GM12878 (cell line): ENCODE data around the gene TFAP2E.
"Not testable (repeated sequence)": the region's sequence is repeated elsewhere in the genome, so short reads cannot be mapped to it uniquely, and the experiment has no call there.

Experiments used
- ASH2L ChIP-seq: fragments of 300-600, 200-600 bp; sonication (generic); IDR thresholded peaks from 2 replicates; pipeline ENCODE4 v1.6.1; 2017; ENCODE audit warnings: low read depth, mild to moderate bottlenecking, borderline replicate concordance
- RELA ChIP-seq: fragments of 450-650 bp; IDR thresholded peaks from 2 replicates; pipeline ENCODE4 v1.8.0; 2014; ENCODE audit warnings: borderline replicate concordance; ENCODE audit not compliant: partially characterized antibody
- SPI1 ChIP-seq: IDR thresholded peaks from 2 replicates; pipeline ENCODE4 v1.6.1; 2011; ENCODE audit warnings: low read depth, mild to moderate bottlenecking, low read length, moderate library complexity, borderline replicate concordance; ENCODE audit not compliant: insufficient read depth
- SREBF1 ChIP-seq: IDR thresholded peaks from 2 replicates; pipeline ENCODE4 v1.6.1; 2012; ENCODE audit warnings: mild to moderate bottlenecking, low read length
- STAT1 ChIP-seq: fragments of 450-650 bp; conservative IDR thresholded peaks from 2 replicates; pipeline ENCODE4 v1.6.1; 2014; ENCODE audit warnings: antibody characterized with exemption, mild to moderate bottlenecking
- SUZ12 ChIP-seq: fragments of 200-600 bp; sonication (generic); IDR thresholded peaks from one replicate; pipeline ENCODE4 v1.6.1; 2018; ENCODE audit warnings: antibody characterized with exemption, mild to moderate bottlenecking; ENCODE audit not compliant: unreplicated experiment
- TF ChIP-seq, protein P1 (sequence below), 3 experiments: IDR thresholded peaks in 2 of 3; conservative IDR thresholded peaks in 1 of 3; 2 replicates each; pipeline ENCODE4 v1.5.1; 2011; ENCODE audit warnings: low read depth in 3 of 3, low read length in 3 of 3, mild to moderate bottlenecking in 3 of 3, control low read depth in 2 of 3, moderate library complexity in 2 of 3, inconsistent platforms in 1 of 3, mixed read lengths in 1 of 3; ENCODE audit not compliant: control insufficient read depth in 2 of 3, insufficient read depth in 1 of 3; ENCODE audit errors: extremely low read depth in 1 of 3

DNA sequence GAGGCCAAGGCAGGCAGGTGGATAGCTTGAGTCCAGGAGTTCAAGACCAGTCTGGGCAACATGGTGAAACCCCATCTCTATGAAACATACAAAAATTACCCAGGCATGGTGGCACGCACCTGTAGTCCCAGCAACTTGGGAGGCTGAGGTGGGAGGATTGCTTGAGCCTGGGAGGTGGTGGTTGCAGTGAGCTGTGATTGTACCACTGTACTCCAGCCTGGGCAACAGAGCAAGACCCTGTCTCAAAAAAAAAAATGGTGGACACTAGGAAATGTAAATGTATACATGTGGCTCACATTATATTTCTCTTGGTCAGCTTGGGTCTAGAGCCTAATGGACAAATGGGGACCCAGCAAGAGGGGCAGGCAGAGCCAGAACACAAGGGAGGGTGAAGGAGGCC, 12.7 kb downstream of the TFAP2E start:
- TF ChIP-seq STAT1, SPI1, ASH2L, RELA, SREBF1, SUZ12: not testable (repeated sequence)
- TF ChIP-seq, protein P1, sequence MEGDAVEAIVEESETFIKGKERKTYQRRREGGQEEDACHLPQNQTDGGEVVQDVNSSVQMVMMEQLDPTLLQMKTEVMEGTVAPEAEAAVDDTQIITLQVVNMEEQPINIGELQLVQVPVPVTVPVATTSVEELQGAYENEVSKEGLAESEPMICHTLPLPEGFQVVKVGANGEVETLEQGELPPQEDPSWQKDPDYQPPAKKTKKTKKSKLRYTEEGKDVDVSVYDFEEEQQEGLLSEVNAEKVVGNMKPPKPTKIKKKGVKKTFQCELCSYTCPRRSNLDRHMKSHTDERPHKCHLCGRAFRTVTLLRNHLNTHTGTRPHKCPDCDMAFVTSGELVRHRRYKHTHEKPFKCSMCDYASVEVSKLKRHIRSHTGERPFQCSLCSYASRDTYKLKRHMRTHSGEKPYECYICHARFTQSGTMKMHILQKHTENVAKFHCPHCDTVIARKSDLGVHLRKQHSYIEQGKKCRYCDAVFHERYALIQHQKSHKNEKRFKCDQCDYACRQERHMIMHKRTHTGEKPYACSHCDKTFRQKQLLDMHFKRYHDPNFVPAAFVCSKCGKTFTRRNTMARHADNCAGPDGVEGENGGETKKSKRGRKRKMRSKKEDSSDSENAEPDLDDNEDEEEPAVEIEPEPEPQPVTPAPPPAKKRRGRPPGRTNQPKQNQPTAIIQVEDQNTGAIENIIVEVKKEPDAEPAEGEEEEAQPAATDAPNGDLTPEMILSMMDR (IDR thresholded peaks at IDR 0.05 in 2 of 3, conservative IDR thresholded peaks at IDR 0.05 in 1 of 3; ENCODE audit: control insufficient read depth in 2 of 3, extremely low read depth in 1 of 3, insufficient read depth in 1 of 3, low read depth in 3 of 3, low read length in 3 of 3): not testable (repeated sequence)
